ENCODE measurements around the gene ZNF630.

- TF ChIP-seq CTCF (IDR thresholded peaks at IDR 0.05) (no peak), POLR2A (IDR thresholded peaks at IDR 0.05) (no peak)
These were observed 43.3 kb downstream of the ZNF630 start for GRCh38 chrX:48028091-48028490.
